ENCODE results near the gene SUCLG2. TPM values are rescaled to one million over a fixed set of nuclear protein-coding genes. Genes with fewer than 3 reads are reported as not detected.

SUCLG2 gene
- polyA plus RNA-seq, 2 of the 4 experiments (the other 2 are of a cell fraction): 39.8 to 61.3 TPM

GRCh38 chr3:67529337-67529736 lies 125.1 kb downstream of the SUCLG2 start:
- H3K9me3 ChIP-seq: no peaks in the 10 kb centered on the region
- ChIA-PET POLR2A (no interaction called here), CTCF (interaction anchor here (0.6 kb wide), 1 partner anchor 55 kb away, joined by 3 read pairs; no protein-coding TSS in a partner anchor)
- TF ChIP-seq NR3C1 (IDR thresholded peaks at IDR 0.05): no peak
- TF ChIP-seq RAD21 (conservative IDR thresholded peaks at IDR 0.05 in 1 of 2, IDR thresholded peaks at IDR 0.05 in 1 of 2): peak in 1 of 2 experiments; percentile 26; a peak in 2 of 5 replicates
- WGBS (ENCODE audit: missing lambda C conversion rate): 63% methylated on average over 1 of the region's 1 CpG
- ATAC-seq (peak in 1 of 2 experiments; percentile 53; a peak in 1 of 6 replicates), FAIRE-seq (no peak), DNase-seq (ENCODE audit: low read depth in 1 of 2, low spot score in 1 of 2) (peak in 1 of 2 experiments; percentile 15)
- H3K4me1 ChIP-seq: peaks cover 27% of the 10 kb centered on the region
- H3K4me2 ChIP-seq: 0 out of 3 replicates have a peak overlapping the region, but pooled peaks have one; percentile 22
- no peak overlapping the region for H3K27ac ChIP-seq
- H3K4me3 ChIP-seq: no peak overlapping the region

GRCh38 chr3:67526246-67526645 lies 128.2 kb downstream of the SUCLG2 start:
- DNase-seq (ENCODE audit: low read depth in 1 of 2, low spot score in 1 of 2): no peak
- FAIRE-seq: no peak
- 77% methylated on average over 2 of the region's 2 CpGs for WGBS (ENCODE audit: missing lambda C conversion rate)

GRCh38 chr3:67524046-67524445 lies 130.4 kb downstream of the SUCLG2 start:
- TF ChIP-seq HOXB13 (CRISPR knock-in tag; IDR thresholded peaks at IDR 0.05; ENCODE audit: low read depth): no peak
- TF ChIP-seq GATA3 (IDR thresholded peaks at IDR 0.05; ENCODE audit: borderline replicate concordance): no peak
- TF ChIP-seq USF2 (IDR thresholded peaks at IDR 0.05): no peak
- TF ChIP-seq REST (IDR thresholded peaks at IDR 0.05): no peak
- TF ChIP-seq E2F6 (IDR thresholded peaks at IDR 0.05; ENCODE audit: borderline replicate concordance, low read depth): no peak
- TF ChIP-seq FOXS1 (CRISPR knock-in tag; IDR thresholded peaks at IDR 0.05): no peak
- no peak for TF ChIP-seq EP300 (IDR thresholded peaks at IDR 0.05)
- no peak for TF ChIP-seq SMC3 (IDR thresholded peaks at IDR 0.05)
- TF ChIP-seq ZNF302 (CRISPR knock-in tag; IDR thresholded peaks at IDR 0.05): no peak
- TF ChIP-seq EHF (CRISPR knock-in tag; IDR thresholded peaks at IDR 0.05): no peak
- TF ChIP-seq ELK1 (IDR thresholded peaks at IDR 0.05; ENCODE audit: low read depth, low read length): no peak
- no peak for TF ChIP-seq JUN (IDR thresholded peaks at IDR 0.05)
- no peak for TF ChIP-seq CHD2 (IDR thresholded peaks at IDR 0.05; ENCODE audit: low read length, partially characterized antibody)
- no peak for TF ChIP-seq POLR2A (IDR thresholded peaks at IDR 0.05; ENCODE audit: low read length)
- TF ChIP-seq RCOR1 (IDR thresholded peaks at IDR 0.05; ENCODE audit: low read depth, low read length): no peak
- TF ChIP-seq JUNB (IDR thresholded peaks at IDR 0.05): no peak
- TF ChIP-seq CTCF (IDR thresholded peaks at IDR 0.05): no peak
- DNase-seq (ENCODE audit: low read depth in 1 of 2, low spot score in 1 of 2) (no peak), ATAC-seq (no peak), FAIRE-seq (no peak)
- WGBS (ENCODE audit: missing lambda C conversion rate): 89% methylated on average over 6 of the region's 6 CpGs
- Histone ChIP-seq H3K27ac (no peak overlapping the region), H3K4me2 (no peak overlapping the region), H3K4me3 (no peak overlapping the region), H3K4me1 (peaks cover under 1% of the 10 kb centered on the region; the same call in 2 of the 3 replicates), H3K9me3 (no peaks in the 10 kb centered on the region)
- CTCF ChIA-PET: no interaction called here
- POLR2A ChIA-PET: no interaction called here

More at GRCh38 chr3:67526246-67526645, 128.2 kb downstream of the SUCLG2 start:
- TF ChIP-seq ESRRA (IDR thresholded peaks at IDR 0.05; ENCODE audit: borderline replicate concordance, low read length): no peak
- CTCF ChIA-PET: interaction anchor here (0.7 kb wide), 1 partner anchor 435 kb away, joined by 3 read pairs; no protein-coding TSS in a partner anchor
- no peaks in the 10 kb centered on the region for H3K9me3 ChIP-seq
- H3K27ac ChIP-seq: no peak overlapping the region
- POLR2A ChIA-PET: no interaction called here
- H3K4me2 ChIP-seq: no peak overlapping the region
- H3K4me1 ChIP-seq: peaks cover 16% of the 10 kb centered on the region
- no peak for ATAC-seq
- H3K4me3 ChIP-seq: no peak overlapping the region
